ENCODE data around the gene CACNA2D3. TPM values are rescaled to one million over a fixed set of nuclear protein-coding genes. Genes with fewer than 3 reads are reported as not detected.

CACNA2D3 gene
- total RNA-seq, 1 donor from 2014 or later, result 0.29 TPM

- Mint-ChIP-seq H3K4me1 (ENCODE audit: low read depth) (peaks cover 5% of the 10 kb centered on the region), H3K9me3 (ENCODE audit: low read depth) (no peaks in the 10 kb centered on the region), H3K4me3 (ENCODE audit: low read depth) (no peak overlapping the region), H3K27ac (no peak overlapping the region), H3K27me3 (peaks cover 33% of the 10 kb centered on the region), H3K36me3 (ENCODE audit: insufficient read depth) (no peaks in the 10 kb centered on the region)
- DNase-seq (ENCODE audit: low spot score, unreplicated experiment), result no peak
- TF ChIP-seq CTCF (IDR thresholded peaks at IDR 0.05; ENCODE audit: unreplicated experiment), result no peak
These were observed 733.9 kb downstream of the CACNA2D3 start for GRCh38 chr3:54856271-54856670.

- no peak for TF ChIP-seq CTCF (IDR thresholded peaks at IDR 0.05; ENCODE audit: unreplicated experiment)
- no peaks in the 10 kb centered on the region for H3K36me3 Mint-ChIP-seq (ENCODE audit: insufficient read depth)
- no peak for DNase-seq (ENCODE audit: low spot score, unreplicated experiment)
- H3K4me3 Mint-ChIP-seq (ENCODE audit: low read depth), result no peak overlapping the region
- peaks cover 33% of the 10 kb centered on the region for H3K27me3 Mint-ChIP-seq
- H3K4me1 Mint-ChIP-seq (ENCODE audit: low read depth), result peaks cover 5% of the 10 kb centered on the region
- no peaks in the 10 kb centered on the region for H3K9me3 Mint-ChIP-seq (ENCODE audit: low read depth)
- H3K27ac Mint-ChIP-seq, result no peak overlapping the region
These were observed 735.0 kb downstream of the CACNA2D3 start for GRCh38 chr3:54857343-54857742.

GRCh38 chr3:54858093-54858785, 735.9 kb downstream of the CACNA2D3 start:
- no peak overlapping the region for H3K27ac Mint-ChIP-seq
- no peaks in the 10 kb centered on the region for H3K36me3 Mint-ChIP-seq (ENCODE audit: insufficient read depth)
- no peak for TF ChIP-seq CTCF (IDR thresholded peaks at IDR 0.05; ENCODE audit: unreplicated experiment)
- no peaks in the 10 kb centered on the region for H3K9me3 Mint-ChIP-seq (ENCODE audit: low read depth)
- no peak for DNase-seq (ENCODE audit: low spot score, unreplicated experiment)
- H3K27me3 Mint-ChIP-seq, result peaks cover 31% of the 10 kb centered on the region
- H3K4me3 Mint-ChIP-seq (ENCODE audit: low read depth), result no peak overlapping the region
- peaks cover 5% of the 10 kb centered on the region for H3K4me1 Mint-ChIP-seq (ENCODE audit: low read depth)

GRCh38 chr3:54859184-54859583, 736.8 kb downstream of the CACNA2D3 start:
- Mint-ChIP-seq H3K4me3 (ENCODE audit: low read depth) (no peak overlapping the region), H3K4me1 (ENCODE audit: low read depth) (peaks cover 3% of the 10 kb centered on the region), H3K27me3 (peaks cover 25% of the 10 kb centered on the region)

More at GRCh38 chr3:54859184-54859583, 736.8 kb downstream of the CACNA2D3 start:
- TF ChIP-seq CTCF (IDR thresholded peaks at IDR 0.05; ENCODE audit: unreplicated experiment), result no peak
- H3K9me3 Mint-ChIP-seq (ENCODE audit: low read depth), result no peaks in the 10 kb centered on the region
- no peak overlapping the region for H3K27ac Mint-ChIP-seq
- DNase-seq (ENCODE audit: low spot score, unreplicated experiment), result no peak
- no peaks in the 10 kb centered on the region for H3K36me3 Mint-ChIP-seq (ENCODE audit: insufficient read depth)
